Activated naive CD8-positive, alpha-beta T cell treated with anti-CD3 and anti-CD28 coated beads, Interleukin-2, amount 10 ng/mL, durations not matched to agents 7 days and 5 days (primary cell): ENCODE data around the gene MISP3. TPM values are rescaled to one million over a fixed set of nuclear protein-coding genes. Genes with fewer than 3 reads are reported as not detected.
"Not testable (repeated sequence)": the region's sequence is repeated elsewhere in the genome, so short reads cannot be mapped to it uniquely, and the experiment has no call there.

Experiments
- ATAC-seq: fragments of 150-1000 bp; cut with Tn5 transposase; one replicate; pipeline ENCODE4 v1.10.0; 2021; ENCODE audit warnings: low read depth, moderate library complexity
- POLR2A ChIA-PET: fragments of 350-600 bp; sonication (Branson Sonifier 250); formaldehyde crosslinking; loops from one replicate; lab custom pipeline; 2021; ENCODE audit warnings: antibody characterized with exemption; lab: Charles Lee
- DNase-seq: peaks from one replicate; pipeline ENCODE4 v3.0.0; 2021
- H3K27ac Mint-ChIP-seq: one replicate; pipeline ENCODE4 v1.8.0; 2022; ENCODE audit warnings: mild to moderate bottlenecking, mixed read lengths
- H3K27me3 Mint-ChIP-seq: one replicate; pipeline ENCODE4 v1.8.0; 2022; ENCODE audit warnings: mild to moderate bottlenecking, moderate library complexity, mixed read lengths
- H3K36me3 Mint-ChIP-seq: one replicate; pipeline ENCODE4 v1.8.0; 2021; ENCODE audit warnings: mild to moderate bottlenecking, mixed read lengths
- H3K4me1 Mint-ChIP-seq: one replicate; pipeline ENCODE4 v1.8.0; 2021; ENCODE audit warnings: mixed read lengths
- H3K4me3 Mint-ChIP-seq: one replicate; pipeline ENCODE4 v1.8.0; 2022; ENCODE audit warnings: mild to moderate bottlenecking, moderate library complexity, mixed read lengths
- H3K9me3 Mint-ChIP-seq: one replicate; pipeline ENCODE4 v1.8.0; 2021; ENCODE audit warnings: mixed read lengths
- total RNA-seq, 2 experiments: library from RNA; stranded (reverse); gene quantifications; one replicate each; pipeline ENCODE4 v1.2.3, GENCODE V29; 2021

MISP3 gene
- total RNA-seq, 2 experiments from 2014 or later = 1.1 to 1.6 TPM

DNA sequence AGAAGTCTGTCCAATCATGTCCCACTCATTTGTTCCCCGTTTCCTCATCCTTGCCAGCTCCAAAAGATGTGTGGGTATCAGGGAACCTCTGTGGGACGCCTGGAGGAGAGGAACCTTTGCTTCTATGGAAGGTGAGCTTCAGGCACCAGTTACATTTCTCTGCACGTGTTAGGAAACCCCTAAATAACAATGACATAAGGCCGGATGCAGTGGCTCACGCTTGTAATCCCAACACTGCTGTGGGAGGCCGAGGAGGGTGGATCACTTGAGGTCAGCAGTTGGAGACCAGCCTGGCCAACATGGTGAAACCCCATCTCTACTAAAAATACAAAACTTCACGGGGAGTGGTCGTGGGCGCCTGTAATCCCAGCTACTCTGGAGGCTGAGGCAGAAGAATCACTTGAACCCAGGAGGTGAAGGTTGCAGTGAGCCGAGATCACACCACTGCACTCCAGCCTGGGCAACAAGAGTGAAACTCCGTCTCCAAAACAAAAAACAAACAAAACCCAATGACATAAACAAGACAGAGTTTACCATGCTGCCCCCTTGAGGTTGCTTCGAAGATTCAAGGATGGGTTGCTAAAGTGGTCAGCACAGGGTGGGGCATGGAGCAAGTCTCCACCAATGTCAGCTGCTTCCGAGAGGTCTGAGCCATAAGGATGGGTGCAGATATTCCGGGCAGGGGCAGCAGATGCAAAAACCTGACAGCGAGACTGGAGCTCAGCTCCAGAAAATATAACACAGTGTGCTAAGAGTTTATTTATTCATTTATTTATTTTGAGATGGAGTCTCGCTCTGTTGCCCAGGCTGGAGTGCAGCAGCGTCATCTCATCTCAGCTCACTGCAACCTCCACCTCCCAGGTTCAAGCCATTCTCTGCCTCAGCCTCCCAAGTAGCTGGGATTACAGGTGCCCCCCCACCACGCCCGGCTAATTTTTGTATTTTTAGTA lies 29.7 kb upstream of the MISP3 start:
- peak overlapping the region; percentile 69 for H3K27ac Mint-ChIP-seq
- H3K36me3 Mint-ChIP-seq = peaks cover 17% of the 10 kb centered on the region
- not testable (repeated sequence) for DNase-seq, H3K4me1 Mint-ChIP-seq, H3K9me3 Mint-ChIP-seq, H3K27me3 Mint-ChIP-seq, H3K4me3 Mint-ChIP-seq
- ATAC-seq = peak; percentile 52
- POLR2A ChIA-PET = interaction anchor here (0.7 kb wide), 1 partner anchor 94 kb away, joined by 3 read pairs; the partner anchor contains the start of gene ASF1B

DNA sequence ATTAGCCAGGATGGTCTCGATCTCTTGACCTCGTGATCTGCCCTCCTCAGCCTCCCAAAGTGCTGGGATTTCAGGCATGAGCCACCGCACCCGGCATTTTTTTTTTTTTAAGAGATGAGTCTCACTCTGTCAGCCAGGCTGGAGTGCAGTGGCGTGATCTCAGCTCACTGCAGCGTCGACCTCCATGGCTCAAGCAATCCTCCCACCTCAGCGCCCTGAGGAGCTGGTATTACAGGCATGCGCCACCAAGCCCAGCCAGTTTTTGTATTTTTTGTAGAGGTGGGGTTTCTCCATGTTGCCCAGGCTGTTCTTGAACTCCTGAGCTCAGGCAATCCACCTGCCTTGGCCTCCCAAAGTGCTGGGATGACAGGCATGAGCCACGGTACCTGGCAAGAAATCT lies 24.7 kb upstream of the MISP3 start:
- not testable (repeated sequence) for ATAC-seq

GRCh38 chr19:14048443-14049153 lies 24.0 kb upstream of the MISP3 start:
- no peak overlapping the region for H3K27ac Mint-ChIP-seq
- ATAC-seq (peak; percentile 56), DNase-seq (peak; percentile 83)
- no peaks in the 10 kb centered on the region for H3K9me3 Mint-ChIP-seq
- H3K36me3 Mint-ChIP-seq = peaks cover 28% of the 10 kb centered on the region
- no peaks in the 10 kb centered on the region for H3K4me1 Mint-ChIP-seq
- POLR2A ChIA-PET = interaction anchor here (0.8 to 2.2 kb wide), 3 partner anchors 9 to 167 kb away, joined by 3 to 6 read pairs (median 4); no protein-coding TSS in a partner anchor
- no peaks in the 10 kb centered on the region for H3K27me3 Mint-ChIP-seq
- H3K4me3 Mint-ChIP-seq = no peak overlapping the region

More for the DNA sequence above, 24.7 kb upstream of the MISP3 start:
- not testable (repeated sequence) for H3K27me3 Mint-ChIP-seq, H3K4me3 Mint-ChIP-seq, H3K4me1 Mint-ChIP-seq, DNase-seq, H3K9me3 Mint-ChIP-seq, H3K27ac Mint-ChIP-seq
- POLR2A ChIA-PET = interaction anchor here (0.7 to 2.2 kb wide), 5 partner anchors 9 to 166 kb away, joined by 3 to 7 read pairs (median 4); partner anchors contain the start of gene DCAF15
- H3K36me3 Mint-ChIP-seq = peaks cover 30% of the 10 kb centered on the region

DNA sequence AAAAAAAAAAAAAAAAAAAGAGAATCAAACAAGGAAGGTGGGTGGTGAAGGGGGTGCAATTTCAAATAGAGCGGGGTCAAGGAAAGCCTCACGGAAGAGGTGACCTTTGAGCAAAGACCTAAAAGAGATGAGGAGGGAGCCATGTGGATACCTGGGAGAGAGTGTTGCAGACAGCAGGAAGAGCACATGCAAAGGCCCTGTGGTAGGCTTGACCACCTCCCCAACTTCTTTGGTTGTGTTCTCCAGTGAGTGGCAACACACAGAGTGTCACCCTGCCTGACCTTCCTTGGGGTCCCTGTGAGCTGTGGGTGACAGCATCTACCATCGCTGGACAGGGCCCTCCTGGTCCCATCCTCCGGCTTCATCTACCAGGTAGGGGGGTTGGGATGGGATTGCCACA lies 22.1 kb upstream of the MISP3 start:
- H3K9me3 Mint-ChIP-seq = no peaks in the 10 kb centered on the region
- H3K27ac Mint-ChIP-seq = no peak overlapping the region
- H3K4me3 Mint-ChIP-seq = no peak overlapping the region
- H3K4me1 Mint-ChIP-seq = peaks cover 2% of the 10 kb centered on the region
- peaks cover 33% of the 10 kb centered on the region for H3K36me3 Mint-ChIP-seq
- ATAC-seq (no peak), DNase-seq (no peak)
- POLR2A ChIA-PET = no interaction called here
- no peaks in the 10 kb centered on the region for H3K27me3 Mint-ChIP-seq

GRCh38 chr19:14050961-14051360 lies 21.6 kb upstream of the MISP3 start:
- ATAC-seq, H3K9me3 Mint-ChIP-seq, POLR2A ChIA-PET, DNase-seq, H3K27ac Mint-ChIP-seq, H3K27me3 Mint-ChIP-seq, H3K4me1 Mint-ChIP-seq, H3K4me3 Mint-ChIP-seq: not testable (repeated sequence)
- H3K36me3 Mint-ChIP-seq = peaks cover 33% of the 10 kb centered on the region

DNA sequence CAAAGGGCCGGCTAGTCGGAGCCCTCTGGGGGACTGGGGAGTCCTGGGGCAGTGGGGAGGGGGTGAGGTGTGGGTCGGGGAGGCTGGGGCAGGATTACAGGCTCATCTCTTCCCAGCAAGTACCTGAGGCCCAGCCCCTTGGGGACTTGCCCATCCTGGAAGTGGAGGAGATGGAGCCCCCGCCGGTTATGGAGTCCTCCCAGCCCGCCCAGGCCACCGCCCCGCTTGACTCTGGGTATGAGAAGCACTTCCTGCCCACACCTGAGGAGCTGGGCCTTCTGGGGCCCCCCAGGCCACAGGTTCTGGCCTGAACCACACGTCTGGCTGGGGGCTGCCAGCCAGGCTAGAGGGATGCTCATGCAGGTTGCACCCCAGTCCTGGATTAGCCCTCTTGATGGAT lies 20.6 kb upstream of the MISP3 start:
- no peak for DNase-seq
- peaks cover 2% of the 10 kb centered on the region for H3K4me1 Mint-ChIP-seq
- no peak overlapping the region for H3K27ac Mint-ChIP-seq
- no peaks in the 10 kb centered on the region for H3K9me3 Mint-ChIP-seq
- POLR2A ChIA-PET = interaction anchor here (0.6 to 0.8 kb wide), 2 partner anchors 127 to 190 kb away, joined by 3 to 4 read pairs; no protein-coding TSS in a partner anchor
- H3K36me3 Mint-ChIP-seq = peaks cover 29% of the 10 kb centered on the region
- H3K27me3 Mint-ChIP-seq = peaks cover 2% of the 10 kb centered on the region
- no peak for ATAC-seq
- no peak overlapping the region for H3K4me3 Mint-ChIP-seq

DNA sequence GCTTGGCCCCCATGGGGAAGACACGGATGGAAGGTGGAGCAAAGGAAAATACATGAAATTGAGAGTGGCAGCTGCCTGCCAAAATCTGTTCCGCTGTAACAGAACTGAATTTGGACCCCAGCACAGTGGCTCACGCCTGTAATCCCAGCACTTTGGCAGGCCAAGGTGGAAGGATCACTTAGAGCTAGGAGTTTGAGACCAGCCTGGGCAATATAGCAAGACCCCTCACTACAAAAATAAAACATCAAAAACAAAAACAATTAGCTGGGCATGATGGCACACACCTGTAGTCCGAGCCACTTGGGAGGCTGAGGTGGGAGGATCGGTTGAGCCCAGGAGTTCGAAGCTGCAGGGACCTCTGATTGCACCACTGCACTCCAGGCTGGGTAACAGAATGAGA lies 20.1 kb upstream of the MISP3 start:
- Mint-ChIP-seq H3K4me1 (peaks cover 2% of the 10 kb centered on the region), H3K36me3 (peaks cover 29% of the 10 kb centered on the region), H3K27me3 (peaks cover 5% of the 10 kb centered on the region), H3K9me3 (no peaks in the 10 kb centered on the region), H3K27ac (no peak overlapping the region), H3K4me3 (no peak overlapping the region)
- DNase-seq = no peak
- no peak for ATAC-seq
- POLR2A ChIA-PET = interaction anchor here (0.6 to 0.9 kb wide), 3 partner anchors 83 to 171 kb away, joined by 3 to 4 read pairs (median 4); no protein-coding TSS in a partner anchor

DNA sequence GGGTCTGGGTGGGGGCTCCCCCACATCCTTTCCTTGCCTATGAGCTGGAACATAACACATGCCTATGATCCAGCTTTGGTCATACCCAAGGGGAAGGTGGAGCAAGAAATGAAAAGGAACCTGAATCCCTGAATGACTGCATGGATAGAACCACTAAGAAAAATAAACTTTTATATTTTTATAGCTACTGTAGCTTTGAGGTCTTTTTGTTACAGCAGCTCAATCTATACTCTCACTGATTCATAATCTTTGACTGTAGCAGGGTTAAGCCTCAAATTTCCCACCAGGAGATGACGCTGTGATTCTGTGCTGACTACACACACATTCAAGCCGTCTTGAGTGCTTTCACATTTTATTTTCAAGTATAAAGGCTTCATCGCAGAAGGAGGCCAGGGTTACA lies 19.6 kb upstream of the MISP3 start:
- Mint-ChIP-seq H3K4me1 (peaks cover 3% of the 10 kb centered on the region), H3K4me3 (no peak overlapping the region), H3K9me3 (no peaks in the 10 kb centered on the region), H3K27me3 (peaks cover 10% of the 10 kb centered on the region), H3K27ac (no peak overlapping the region), H3K36me3 (peaks cover 29% of the 10 kb centered on the region)
- POLR2A ChIA-PET = interaction anchor here (0.6 to 0.9 kb wide), 2 partner anchors 83 to 171 kb away, joined by 3 to 4 read pairs; no protein-coding TSS in a partner anchor
- DNase-seq (no peak), ATAC-seq (no peak)

GRCh38 chr19:14053500-14053899 lies 19.1 kb upstream of the MISP3 start:
- Mint-ChIP-seq H3K4me1 (peaks cover 8% of the 10 kb centered on the region), H3K9me3 (no peaks in the 10 kb centered on the region), H3K36me3 (peaks cover 25% of the 10 kb centered on the region), H3K27me3 (peaks cover 15% of the 10 kb centered on the region), H3K27ac (no peak overlapping the region), H3K4me3 (no peak overlapping the region)
- POLR2A ChIA-PET = no interaction called here
- DNase-seq = no peak
- ATAC-seq = no peak

DNA sequence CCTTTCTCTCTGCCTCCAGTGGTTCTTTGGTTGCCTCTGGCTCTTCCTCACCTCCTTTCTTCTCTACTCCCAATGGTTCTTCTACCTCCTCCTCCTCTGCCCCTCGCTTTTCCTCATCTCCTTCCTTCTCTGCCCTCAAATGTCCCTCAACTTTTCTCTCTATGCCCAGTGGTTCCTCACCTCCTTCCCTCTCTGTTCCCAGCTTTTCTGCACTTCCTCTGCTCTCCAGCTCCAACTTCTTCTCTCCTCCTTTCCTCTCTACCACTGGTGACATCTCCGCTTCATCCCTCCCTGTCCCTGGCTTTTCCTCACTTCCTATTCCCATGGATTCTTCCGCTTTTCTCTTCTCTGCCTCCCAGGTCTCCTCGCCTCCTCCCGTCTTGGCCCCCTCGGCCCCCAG lies 18.5 kb upstream of the MISP3 start:
- peaks cover 24% of the 10 kb centered on the region for H3K36me3 Mint-ChIP-seq
- H3K4me1 Mint-ChIP-seq = peaks cover 12% of the 10 kb centered on the region
- DNase-seq (no peak), ATAC-seq (no peak)
- H3K27ac Mint-ChIP-seq = no peak overlapping the region
- H3K9me3 Mint-ChIP-seq = no peaks in the 10 kb centered on the region
- POLR2A ChIA-PET = no interaction called here
- H3K27me3 Mint-ChIP-seq = peaks cover 21% of the 10 kb centered on the region
- H3K4me3 Mint-ChIP-seq = no peak overlapping the region

DNA sequence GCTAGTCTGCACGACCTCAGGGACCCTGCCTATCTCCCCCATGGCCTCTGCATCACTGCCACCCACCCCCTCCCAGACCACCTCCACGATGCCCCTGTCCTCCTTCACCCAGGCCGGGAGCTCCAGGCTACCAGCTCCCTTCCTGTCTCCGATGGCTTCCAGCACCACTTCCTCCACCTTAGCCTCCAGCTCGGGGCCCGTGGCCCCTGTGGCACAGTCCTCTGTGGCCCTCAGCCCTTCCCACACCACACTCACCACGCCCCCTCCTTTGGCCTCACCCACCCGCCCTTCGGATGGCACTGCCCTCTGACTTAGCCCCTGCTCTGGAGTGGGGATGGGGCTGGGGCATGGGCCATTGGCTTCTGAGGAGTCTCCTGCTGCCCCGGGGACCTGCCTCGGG lies 17.9 kb upstream of the MISP3 start:
- no peak for DNase-seq
- no peak for ATAC-seq
- Mint-ChIP-seq H3K9me3 (no peaks in the 10 kb centered on the region), H3K27ac (no peak overlapping the region), H3K4me3 (no peak overlapping the region), H3K27me3 (peaks cover 24% of the 10 kb centered on the region), H3K4me1 (peaks cover 12% of the 10 kb centered on the region), H3K36me3 (peaks cover 24% of the 10 kb centered on the region)
- POLR2A ChIA-PET = interaction anchor here (0.6 kb wide), 1 partner anchor 80 kb away, joined by 3 read pairs; no protein-coding TSS in a partner anchor

GRCh38 chr19:14055396-14055795 lies 17.2 kb upstream of the MISP3 start:
- ATAC-seq = no peak
- Mint-ChIP-seq H3K4me1 (peaks cover 12% of the 10 kb centered on the region), H3K27ac (no peak overlapping the region), H3K27me3 (peaks cover 29% of the 10 kb centered on the region), H3K36me3 (peaks cover 19% of the 10 kb centered on the region), H3K9me3 (no peaks in the 10 kb centered on the region), H3K4me3 (no peak overlapping the region)
- DNase-seq = no peak
- POLR2A ChIA-PET = interaction anchor here (0.6 kb wide), 1 partner anchor 17 kb away, joined by 5 read pairs; no protein-coding TSS in a partner anchor

- no peak for ATAC-seq
- POLR2A ChIA-PET = no interaction called here
- Mint-ChIP-seq H3K27me3 (peaks cover 32% of the 10 kb centered on the region), H3K4me3 (no peak overlapping the region), H3K4me1 (peaks cover 12% of the 10 kb centered on the region), H3K27ac (no peak overlapping the region), H3K9me3 (no peaks in the 10 kb centered on the region), H3K36me3 (peaks cover 18% of the 10 kb centered on the region)
- DNase-seq = no peak
Observed at GRCh38 chr19:14056069-14056666, 16.4 kb upstream of the MISP3 start.
